Natural killer cell (primary cell): ENCODE measurements around the gene SCFD2. TPM values are rescaled to one million over a fixed set of nuclear protein-coding genes. Genes with fewer than 3 reads are reported as not detected.

ENCODE experiments used
- ATAC-seq, 3 donors: fragments of 150-1000 bp in 2 of 3; fragments of 200-7000 bp in 1 of 3; cut with Tn5 transposase; 1 replicate in 1 of 3; 2 replicates in 2 of 3; pipeline ENCODE4 v1.10.0; 2021; ENCODE audit warnings: mild to moderate bottlenecking in 2 of 3, moderate library complexity in 2 of 3
- DNase-seq, 2 donors: peaks; one replicate each; pipeline versions ENCODE4 v3.0.0 to v3.0.0-alpha.2; 2013 to 2021; ENCODE audit warnings: mixed read lengths in 1 of 2
- H3K27ac ChIP-seq: one replicate; pipeline ENCODE4 v1.5.1; 2013; ENCODE audit warnings: mild to moderate bottlenecking, low read length
- H3K27me3 ChIP-seq: one replicate; pipeline ENCODE4 v1.6.1; 2013; ENCODE audit warnings: low read length; ENCODE audit not compliant: control insufficient read depth, insufficient read depth
- H3K36me3 ChIP-seq: one replicate; pipeline ENCODE4 v1.6.1; 2013; ENCODE audit warnings: low read length; ENCODE audit not compliant: control insufficient read depth, insufficient read depth
- H3K4me1 ChIP-seq: one replicate; pipeline ENCODE4 v1.6.1; 2013; ENCODE audit warnings: low read length; ENCODE audit not compliant: control insufficient read depth, insufficient read depth
- H3K4me3 ChIP-seq: one replicate; pipeline ENCODE4 v1.5.1; 2013; ENCODE audit warnings: low read length
- H3K9me3 ChIP-seq: one replicate; pipeline ENCODE4 v1.6.1; 2013; ENCODE audit warnings: low read length; ENCODE audit not compliant: control insufficient read depth, insufficient read depth
- H3K27ac Mint-ChIP-seq, 2 donors: one replicate each; pipeline ENCODE4 v1.8.0; 2022; ENCODE audit warnings: mild to moderate bottlenecking in 2 of 2, mixed read lengths in 2 of 2, moderate library complexity in 1 of 2
- H3K27me3 Mint-ChIP-seq, 2 donors: one replicate each; pipeline ENCODE4 v1.8.0; 2022; ENCODE audit warnings: low read depth in 2 of 2, mixed read lengths in 2 of 2
- H3K36me3 Mint-ChIP-seq: one replicate; pipeline ENCODE4 v1.8.0; 2022; ENCODE audit warnings: mixed read lengths
- H3K4me1 Mint-ChIP-seq, 2 donors: one replicate each; pipeline ENCODE4 v1.8.0; 2022; ENCODE audit warnings: mixed read lengths in 2 of 2
- H3K4me3 Mint-ChIP-seq: one replicate; pipeline ENCODE4 v1.8.0; 2022; ENCODE audit warnings: mild to moderate bottlenecking, moderate library complexity, mixed read lengths
- H3K9me3 Mint-ChIP-seq, 2 donors: one replicate each; pipeline ENCODE4 v1.8.0; 2022; ENCODE audit warnings: mixed read lengths in 2 of 2
- WGBS: methylation state at CpG from one replicate; pipeline ENCODE4 v1.1.7; 2013; ENCODE audit warnings: missing lambda C conversion rate; ENCODE audit not compliant: insufficient coverage; 5-methylcytosine and 5-hydroxymethylcytosine counted together
- intact Hi-C: fragments of 100-400 bp; cut with micrococcal nuclease; formaldehyde crosslinking; loops from one replicate; pipeline ENCODE4 v1.14.2; 2022
- total RNA-seq, 4 donors: library from RNA; stranded (reverse); fragments of 120-200 nt in 1 of 4; gene quantifications; one replicate each; pipeline versions ENCODE4 v1.2.3 to v1.2.4, GENCODE V29; 2013 to 2022
- TF ChIP-seq, protein P1 (sequence below): fragments of 200-600 bp; IDR thresholded peaks from one replicate; pipeline ENCODE4 v1.8.0; 2022; ENCODE audit warnings: antibody characterized with exemption

Gene SCFD2
- total RNA-seq, 3 donors from 2014 or later (not counting 1 experiment from before 2014, with no cell fraction given), result 26.4 to 29.4 (median 28.9) TPM

DNA sequence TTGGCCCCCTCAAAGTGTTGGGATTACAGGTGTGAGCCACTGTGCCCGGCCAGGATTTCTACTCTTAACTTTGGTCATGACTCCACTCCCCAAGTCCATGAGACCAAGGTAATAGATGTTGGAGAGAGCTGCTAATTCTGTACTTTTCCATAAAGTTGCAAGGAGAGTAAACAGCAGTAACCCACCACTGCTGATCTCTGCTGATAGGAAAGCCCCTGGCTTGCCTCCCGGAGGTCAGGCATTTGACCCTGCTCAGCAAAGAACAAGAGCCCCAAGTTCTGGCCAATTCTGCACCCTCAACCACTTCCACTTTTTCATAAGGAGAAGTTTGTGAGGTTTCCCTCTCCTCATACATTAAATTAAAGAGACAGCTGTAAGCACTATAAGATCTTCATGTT is 360.7 kb downstream of the SCFD2 start:
- Histone ChIP-seq H3K36me3 (no peaks in the 10 kb centered on the region), H3K9me3 (no peaks in the 10 kb centered on the region), H3K27me3 (no peaks in the 10 kb centered on the region), H3K4me3 (no peak overlapping the region), H3K27ac (no peak overlapping the region), H3K4me1 (no peaks in the 10 kb centered on the region)
- ATAC-seq (no peak), DNase-seq (no peak)
- Mint-ChIP-seq H3K9me3 (no peaks in the 10 kb centered on the region), H3K36me3 (no peaks in the 10 kb centered on the region), H3K4me1 (peaks cover 31 to 41% of the 10 kb centered on the region in 2 donors), H3K27ac (no peak overlapping the region), H3K27me3 (no peaks in the 10 kb centered on the region), H3K4me3 (no peak overlapping the region)
- TF ChIP-seq, protein P1, sequence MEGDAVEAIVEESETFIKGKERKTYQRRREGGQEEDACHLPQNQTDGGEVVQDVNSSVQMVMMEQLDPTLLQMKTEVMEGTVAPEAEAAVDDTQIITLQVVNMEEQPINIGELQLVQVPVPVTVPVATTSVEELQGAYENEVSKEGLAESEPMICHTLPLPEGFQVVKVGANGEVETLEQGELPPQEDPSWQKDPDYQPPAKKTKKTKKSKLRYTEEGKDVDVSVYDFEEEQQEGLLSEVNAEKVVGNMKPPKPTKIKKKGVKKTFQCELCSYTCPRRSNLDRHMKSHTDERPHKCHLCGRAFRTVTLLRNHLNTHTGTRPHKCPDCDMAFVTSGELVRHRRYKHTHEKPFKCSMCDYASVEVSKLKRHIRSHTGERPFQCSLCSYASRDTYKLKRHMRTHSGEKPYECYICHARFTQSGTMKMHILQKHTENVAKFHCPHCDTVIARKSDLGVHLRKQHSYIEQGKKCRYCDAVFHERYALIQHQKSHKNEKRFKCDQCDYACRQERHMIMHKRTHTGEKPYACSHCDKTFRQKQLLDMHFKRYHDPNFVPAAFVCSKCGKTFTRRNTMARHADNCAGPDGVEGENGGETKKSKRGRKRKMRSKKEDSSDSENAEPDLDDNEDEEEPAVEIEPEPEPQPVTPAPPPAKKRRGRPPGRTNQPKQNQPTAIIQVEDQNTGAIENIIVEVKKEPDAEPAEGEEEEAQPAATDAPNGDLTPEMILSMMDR, result no peak
- intact Hi-C loops, result no loop called here
- WGBS, result 48% methylated on average over 2 of the region's 2 CpGs

DNA sequence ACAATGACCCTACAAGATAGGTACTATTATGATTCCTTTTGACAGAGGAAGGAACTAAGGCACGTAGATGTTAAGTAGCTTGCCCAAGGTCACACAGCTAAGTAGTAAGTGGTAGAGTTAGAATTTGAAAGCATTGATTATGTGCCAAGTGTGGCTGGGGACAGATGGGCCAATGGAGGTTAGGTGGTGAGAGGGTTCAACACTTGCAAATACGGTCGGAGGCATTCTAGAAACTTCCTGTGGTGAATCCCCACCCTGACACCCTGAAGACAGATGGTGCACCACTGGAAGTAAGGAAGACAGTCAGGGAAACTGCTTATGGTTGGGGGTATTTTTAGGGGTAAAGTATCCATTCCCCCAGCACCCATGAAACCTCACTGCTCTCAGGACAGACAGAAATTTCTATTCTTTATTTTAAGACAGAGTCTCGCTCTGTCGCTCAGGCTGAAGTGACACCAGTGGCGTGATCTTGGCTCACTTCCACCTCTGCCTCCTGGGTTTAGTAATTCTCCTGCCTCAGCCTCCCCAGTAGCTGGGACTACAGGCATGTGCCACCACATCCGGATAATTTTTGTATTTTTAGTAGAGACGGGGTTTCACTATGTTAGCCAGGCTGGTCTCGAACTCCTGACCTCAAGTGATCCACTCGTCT is 361.2 kb downstream of the SCFD2 start:
- no peaks in the 10 kb centered on the region for H3K4me1 ChIP-seq
- no peaks in the 10 kb centered on the region for H3K9me3 ChIP-seq
- no peak overlapping the region for H3K27ac ChIP-seq
- no peaks in the 10 kb centered on the region for H3K27me3 ChIP-seq
- no peak for ATAC-seq
- intact Hi-C loops, result no loop called here
- 76% methylated on average over 10 of the region's 10 CpGs for WGBS
- peaks cover 29 to 42% of the 10 kb centered on the region in 2 donors for H3K4me1 Mint-ChIP-seq
- H3K4me3 ChIP-seq, result no peak overlapping the region
- no peaks in the 10 kb centered on the region for H3K9me3 Mint-ChIP-seq
- DNase-seq, result no peak
- TF ChIP-seq, protein P1, result no peak
- H3K4me3 Mint-ChIP-seq, result no peak overlapping the region
- no peaks in the 10 kb centered on the region for H3K36me3 ChIP-seq
- no peak overlapping the region for H3K27ac Mint-ChIP-seq
- H3K36me3 Mint-ChIP-seq, result no peaks in the 10 kb centered on the region
- H3K27me3 Mint-ChIP-seq, result no peaks in the 10 kb centered on the region

DNA sequence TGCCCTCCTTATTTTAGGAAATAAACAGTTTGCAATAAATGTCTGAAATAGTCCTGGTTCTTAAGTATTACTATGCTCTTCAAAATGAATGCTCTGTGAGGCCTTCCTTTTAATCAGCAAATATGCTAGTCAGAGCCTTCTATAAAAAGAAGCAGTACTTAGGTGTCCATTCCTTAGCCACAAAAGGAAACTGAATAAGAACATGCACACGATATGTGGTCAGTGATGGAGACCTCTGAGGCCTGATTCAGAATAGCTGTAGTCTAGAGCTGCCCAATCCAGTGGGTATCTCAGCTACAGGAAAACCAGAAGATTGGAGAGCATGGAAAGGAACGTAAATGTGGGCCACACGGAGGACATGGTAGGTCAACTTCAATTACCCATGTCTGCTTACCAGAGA is 361.9 kb downstream of the SCFD2 start:
- H3K9me3 Mint-ChIP-seq, result no peaks in the 10 kb centered on the region
- Histone ChIP-seq H3K4me1 (no peaks in the 10 kb centered on the region), H3K36me3 (no peaks in the 10 kb centered on the region), H3K9me3 (no peaks in the 10 kb centered on the region), H3K27ac (no peak overlapping the region), H3K4me3 (no peak overlapping the region), H3K27me3 (no peaks in the 10 kb centered on the region)
- TF ChIP-seq, protein P1, result no peak
- ATAC-seq (no peak), DNase-seq (no peak)
- 51% methylated on average over 3 of the region's 3 CpGs for WGBS
- H3K36me3 Mint-ChIP-seq, result no peaks in the 10 kb centered on the region
- H3K4me3 Mint-ChIP-seq, result no peak overlapping the region
- peaks cover 34 to 46% of the 10 kb centered on the region in 2 donors for H3K4me1 Mint-ChIP-seq
- intact Hi-C loops, result no loop called here
- H3K27ac Mint-ChIP-seq, result no peak overlapping the region
- H3K27me3 Mint-ChIP-seq, result no peaks in the 10 kb centered on the region

DNA sequence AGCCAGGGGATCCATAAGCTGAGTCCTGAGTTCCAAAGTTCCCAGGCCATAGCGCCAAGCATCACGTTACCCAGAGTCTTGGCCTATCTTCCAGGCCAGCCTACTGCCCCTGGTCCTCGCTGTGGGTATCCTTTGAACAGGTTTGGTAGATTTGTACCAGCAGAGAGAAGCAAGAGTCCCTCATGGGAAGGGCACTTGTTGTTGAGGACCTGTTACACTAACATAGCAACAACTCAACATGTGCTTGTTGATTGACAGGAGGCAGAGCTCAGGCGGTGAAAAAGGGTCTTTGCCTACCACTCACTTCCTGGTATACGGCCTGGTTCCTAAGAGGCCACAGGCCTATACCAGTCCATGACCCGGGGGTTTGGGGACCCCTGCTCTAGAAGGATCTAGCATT is 365.3 kb downstream of the SCFD2 start:
- no peak overlapping the region for H3K4me3 ChIP-seq
- H3K4me1 ChIP-seq, result peaks cover 3% of the 10 kb centered on the region
- H3K27me3 ChIP-seq, result no peaks in the 10 kb centered on the region
- intact Hi-C loops, result no loop called here
- H3K27ac Mint-ChIP-seq, result no peak overlapping the region
- H3K27ac ChIP-seq, result no peak overlapping the region
- TF ChIP-seq, protein P1, result no peak
- H3K36me3 Mint-ChIP-seq, result no peaks in the 10 kb centered on the region
- H3K27me3 Mint-ChIP-seq, result no peaks in the 10 kb centered on the region
- no peak for DNase-seq
- peaks cover 41 to 54% of the 10 kb centered on the region in 2 donors for H3K4me1 Mint-ChIP-seq
- H3K9me3 Mint-ChIP-seq, result no peaks in the 10 kb centered on the region
- H3K4me3 Mint-ChIP-seq, result no peak overlapping the region
- no peaks in the 10 kb centered on the region for H3K36me3 ChIP-seq
- ATAC-seq, result no peak
- no peaks in the 10 kb centered on the region for H3K9me3 ChIP-seq
- WGBS, result 83% methylated on average over 6 of the region's 6 CpGs
